Measurements from ENCODE around the gene CFAP58. TPM values are rescaled to one million over a fixed set of nuclear protein-coding genes. Genes with fewer than 3 reads are reported as not detected.

The CFAP58 gene
- total and polyA plus RNA-seq, 7 experiments from 2014 or later = 0.17 TPM; not detected in 6

- Mint-ChIP-seq H3K36me3 (peaks cover 0 to 9% (median 0%) of the 10 kb centered on the region in 5 donors), H3K9me3 (peaks cover 0 to 9% (median 3%) of the 10 kb centered on the region in 11 donors), H3K4me1 (peaks cover 13 to 36% (median 23%) of the 10 kb centered on the region in 7 donors), H3K27me3 (no peaks in the 10 kb centered on the region), H3K4me3 (no peak overlapping the region), H3K27ac (no peak overlapping the region)
- Histone ChIP-seq H3K27ac (ENCODE audit: low read depth, low read length) (no peak overlapping the region), H3K4me1 (ENCODE audit: control insufficient read depth in 2 of 2, insufficient read depth in 2 of 2, low read length in 2 of 2) (peaks cover 10 to 11% of the 10 kb centered on the region in 2 donors), H3K27me3 (ENCODE audit: control insufficient read depth in 2 of 2, insufficient read depth in 2 of 2, low read length in 2 of 2) (no peaks in the 10 kb centered on the region), H3K36me3 (ENCODE audit: control insufficient read depth in 2 of 3, insufficient read depth in 3 of 3, low read length in 3 of 3) (no peaks in the 10 kb centered on the region), H3K4me3 (ENCODE audit: low read length) (no peak overlapping the region), H3K9me3 (ENCODE audit: control insufficient read depth in 2 of 3, low read length in 3 of 3) (no peaks in the 10 kb centered on the region)
- DNase-seq (no peak), ATAC-seq (no peak)
- ChIA-PET POLR2A (interaction anchor here (1.5 to 2.0 kb wide), 2 partner anchors 10 to 41 kb away, joined by 7 to 10 read pairs; partner anchors contain the start of gene ITPRIP), CTCF (interaction anchor here (1.7 to 10.9 kb wide), 4 partner anchors 27 to 57 kb away, joined by 4 to 259 read pairs (median 125); no protein-coding TSS in a partner anchor)
- intact Hi-C loops (cut with micrococcal nuclease) = no loop called here
Observed at GRCh38 chr10:104348601-104349000, 5.0 kb upstream of the CFAP58 start.

DNA sequence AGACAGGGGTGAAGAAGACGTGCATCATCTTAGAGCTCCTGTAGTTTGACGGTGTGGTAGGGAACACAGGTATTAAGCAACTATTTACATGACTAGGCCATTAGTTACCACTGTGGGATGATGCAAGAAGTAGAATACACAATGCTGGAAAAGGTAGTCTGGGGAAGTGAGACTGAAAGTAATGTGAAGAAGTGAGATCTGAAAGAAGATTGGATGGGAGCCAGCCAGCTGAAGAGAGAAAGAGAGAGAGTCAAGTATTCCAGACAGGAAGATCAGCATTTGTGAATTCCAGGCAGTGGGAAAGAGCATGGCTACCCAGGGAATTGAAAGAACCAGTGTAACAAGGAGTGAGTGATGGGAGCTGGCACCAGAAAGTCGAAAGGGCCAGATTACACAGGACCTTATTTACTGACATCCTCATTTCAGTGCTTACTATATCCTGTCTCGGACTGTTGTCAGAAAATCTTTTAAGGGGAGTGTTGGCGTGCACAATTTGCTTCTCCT is 4.0 kb upstream of the CFAP58 start:
- H3K4me1 ChIP-seq (ENCODE audit: control insufficient read depth in 2 of 2, insufficient read depth in 2 of 2, low read length in 2 of 2) = peaks cover 15 to 16% of the 10 kb centered on the region in 2 donors
- Mint-ChIP-seq H3K36me3 (peaks cover 0 to 9% (median 0%) of the 10 kb centered on the region in 5 donors), H3K27ac (no peak overlapping the region), H3K4me3 (no peak overlapping the region), H3K27me3 (no peaks in the 10 kb centered on the region), H3K4me1 (peaks cover 13 to 36% (median 23%) of the 10 kb centered on the region in 7 donors), H3K9me3 (peaks cover 0 to 9% (median 3%) of the 10 kb centered on the region in 11 donors)
- H3K36me3 ChIP-seq (ENCODE audit: control insufficient read depth in 2 of 3, insufficient read depth in 3 of 3, low read length in 3 of 3) = no peaks in the 10 kb centered on the region
- H3K4me3 ChIP-seq (ENCODE audit: low read length) = no peak overlapping the region
- POLR2A ChIA-PET = interaction anchor here (1.5 to 3.4 kb wide), 2 partner anchors 11 to 43 kb away, joined by 10 to 19 read pairs; partner anchors contain the start of gene ITPRIP
- CTCF ChIA-PET = interaction anchor here (0.9 to 10.9 kb wide), 9 partner anchors 12 to 682 kb away, joined by 3 to 259 read pairs (median 24); partner anchors contain the start of gene ITPRIP
- no peaks in the 10 kb centered on the region for H3K9me3 ChIP-seq (ENCODE audit: control insufficient read depth in 2 of 3, low read length in 3 of 3)
- no peaks in the 10 kb centered on the region for H3K27me3 ChIP-seq (ENCODE audit: control insufficient read depth in 2 of 2, insufficient read depth in 2 of 2, low read length in 2 of 2)
- DNase-seq (no peak), ATAC-seq (peak; percentile 15)
- intact Hi-C loops (cut with micrococcal nuclease) = loop anchor here (1.0 to 5.0 kb wide), 7 partner anchors 11 to 432 kb away; partner anchors contain the start of genes ITPRIP (in 1 of the 2), SFR1 (in 1 of the 2) and STN1 (in 1 of the 2)
- no peak overlapping the region for H3K27ac ChIP-seq (ENCODE audit: low read depth, low read length)

DNA sequence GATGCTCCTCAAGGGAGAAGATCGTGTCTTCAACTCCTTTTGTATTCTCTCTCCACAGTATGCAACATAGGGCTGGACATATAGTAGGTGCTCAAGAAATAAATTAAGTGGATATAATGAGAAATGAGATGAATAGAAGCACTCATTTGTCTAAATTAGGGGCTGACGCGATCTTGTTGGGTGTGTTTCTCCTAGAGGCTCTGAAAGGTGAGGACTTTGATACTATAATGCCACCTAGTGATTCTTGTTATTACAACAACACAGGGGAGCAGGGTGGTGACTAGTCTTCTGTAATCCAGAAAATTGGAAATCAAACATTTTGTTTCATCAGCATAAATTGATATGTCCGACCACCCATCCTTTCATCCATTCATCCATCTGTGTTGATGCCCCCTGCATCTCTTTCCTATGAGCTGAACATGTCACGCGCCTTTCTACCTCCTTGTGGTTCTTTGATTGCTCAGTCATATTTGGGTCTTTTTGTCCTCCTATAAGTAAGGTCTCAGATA is 3.5 kb upstream of the CFAP58 start:
- H3K9me3 ChIP-seq (ENCODE audit: control insufficient read depth in 2 of 3, low read length in 3 of 3) = no peaks in the 10 kb centered on the region
- Mint-ChIP-seq H3K27ac (no peak overlapping the region), H3K9me3 (peaks cover 0 to 9% (median 3%) of the 10 kb centered on the region in 11 donors), H3K36me3 (peaks cover 0 to 8% (median 0%) of the 10 kb centered on the region in 5 donors), H3K4me1 (peaks cover 13 to 36% (median 23%) of the 10 kb centered on the region in 7 donors), H3K27me3 (no peaks in the 10 kb centered on the region), H3K4me3 (no peak overlapping the region)
- peak in 7 of 9 donors; percentile 60 to 79 (median 74) for DNase-seq
- H3K4me3 ChIP-seq (ENCODE audit: low read length) = no peak overlapping the region
- no peaks in the 10 kb centered on the region for H3K36me3 ChIP-seq (ENCODE audit: control insufficient read depth in 2 of 3, insufficient read depth in 3 of 3, low read length in 3 of 3)
- H3K27ac ChIP-seq (ENCODE audit: low read depth, low read length) = no peak overlapping the region
- peaks cover 15 to 16% of the 10 kb centered on the region in 2 donors for H3K4me1 ChIP-seq (ENCODE audit: control insufficient read depth in 2 of 2, insufficient read depth in 2 of 2, low read length in 2 of 2)
- intact Hi-C loops (cut with micrococcal nuclease) = loop anchor here (1.0 to 5.0 kb wide), 7 partner anchors 12 to 433 kb away; partner anchors contain the start of genes ITPRIP (in 1 of the 2), SFR1 (in 1 of the 2) and STN1 (in 1 of the 2)
- ChIA-PET CTCF (interaction anchor here (0.7 to 10.9 kb wide), 15 partner anchors 9 to 683 kb away, joined by 3 to 259 read pairs (median 9); partner anchors contain the start of gene ITPRIP), POLR2A (interaction anchor here (1.5 to 3.4 kb wide), 4 partner anchors 12 to 44 kb away, joined by 4 to 19 read pairs (median 10); partner anchors contain the start of gene ITPRIP)
- peak; percentile 68 for ATAC-seq
- no peaks in the 10 kb centered on the region for H3K27me3 ChIP-seq (ENCODE audit: control insufficient read depth in 2 of 2, insufficient read depth in 2 of 2, low read length in 2 of 2)

DNA sequence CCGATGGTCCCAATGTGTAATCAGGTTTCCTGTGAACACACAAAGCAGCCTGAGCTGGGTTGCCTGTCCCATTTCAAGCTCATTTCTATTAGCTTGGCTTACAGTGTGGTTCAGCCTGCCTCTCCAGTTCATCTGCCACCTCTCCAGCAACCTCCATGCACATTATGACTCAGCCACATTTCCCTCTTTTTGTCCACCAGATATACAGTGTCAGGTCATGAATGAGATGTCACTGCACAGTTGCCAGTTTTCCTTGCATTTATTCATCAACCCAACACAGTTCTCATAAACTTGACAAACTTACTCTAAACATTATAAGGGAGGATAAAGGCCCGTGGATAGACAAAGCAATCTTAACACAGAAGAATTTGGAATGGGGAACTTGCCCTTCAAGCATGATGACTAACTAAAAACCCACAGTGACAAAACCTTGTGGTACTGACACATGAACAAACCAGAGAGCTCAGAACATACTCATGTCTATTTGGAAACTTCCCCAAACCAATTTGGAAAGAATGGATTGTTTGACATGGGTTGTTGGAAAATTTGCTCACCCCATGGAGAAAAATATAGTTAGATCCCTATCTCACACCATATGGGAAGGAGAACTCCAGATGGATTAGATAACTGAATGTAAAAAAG is 2.5 kb upstream of the CFAP58 start:
- intact Hi-C loops (cut with micrococcal nuclease) = loop anchor here (5.0 kb wide), 2 partner anchors 229 to 434 kb away; partner anchors contain the start of genes SFR1 (in 1 of the 2) and STN1 (in 1 of the 2)
- Mint-ChIP-seq H3K4me3 (peak overlapping the region in 1 of 10 donors; percentile 65), H3K27me3 (no peaks in the 10 kb centered on the region), H3K36me3 (no peaks in the 10 kb centered on the region), H3K4me1 (peaks cover 6 to 26% (median 15%) of the 10 kb centered on the region in 7 donors), H3K27ac (peak overlapping the region in 3 of 9 donors; percentile 6 to 75 (median 28)), H3K9me3 (peaks cover 0 to 2% (median 0%) of the 10 kb centered on the region in 11 donors)
- peak; percentile 34 for ATAC-seq
- Histone ChIP-seq H3K27me3 (ENCODE audit: control insufficient read depth in 2 of 2, insufficient read depth in 2 of 2, low read length in 2 of 2) (no peaks in the 10 kb centered on the region), H3K4me1 (ENCODE audit: control insufficient read depth in 2 of 2, insufficient read depth in 2 of 2, low read length in 2 of 2) (peaks cover 13% of the 10 kb centered on the region in 2 donors), H3K4me3 (ENCODE audit: low read length) (no peak overlapping the region), H3K9me3 (ENCODE audit: control insufficient read depth in 2 of 3, low read length in 3 of 3) (no peaks in the 10 kb centered on the region), H3K27ac (ENCODE audit: low read depth, low read length) (no peak overlapping the region), H3K36me3 (ENCODE audit: control insufficient read depth in 2 of 3, insufficient read depth in 3 of 3, low read length in 3 of 3) (no peaks in the 10 kb centered on the region)
- DNase-seq = no peak
- ChIA-PET POLR2A (interaction anchor here (0.6 to 3.4 kb wide), 7 partner anchors 13 to 59 kb away, joined by 3 to 19 read pairs (median 4); partner anchors contain the start of gene ITPRIP), CTCF (interaction anchor here (0.6 to 10.9 kb wide), 19 partner anchors 10 to 845 kb away, joined by 3 to 259 read pairs (median 7); partner anchors contain the start of gene ITPRIP)

DNA sequence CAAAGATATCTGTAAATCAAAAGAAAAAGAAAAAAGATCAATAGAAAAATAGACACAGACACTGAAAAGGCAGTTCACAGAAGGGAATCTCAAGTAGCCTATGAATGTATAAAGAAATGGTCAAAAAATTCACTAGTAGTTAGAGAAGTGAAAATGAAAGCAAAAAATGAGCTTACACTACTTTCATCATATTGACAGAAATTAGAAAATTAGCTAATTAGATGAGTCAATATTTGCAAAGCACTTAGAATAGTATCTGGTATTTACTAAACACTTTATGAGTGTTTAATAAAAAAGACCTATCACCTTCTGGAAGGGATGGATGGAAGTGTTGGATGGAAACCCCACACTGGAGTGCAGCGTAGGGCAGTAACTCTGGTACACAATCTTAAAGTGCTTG is 1.7 kb upstream of the CFAP58 start:
- H3K36me3 ChIP-seq (ENCODE audit: control insufficient read depth in 2 of 3, insufficient read depth in 3 of 3, low read length in 3 of 3) = no peaks in the 10 kb centered on the region
- peak overlapping the region in 3 of 9 donors; percentile 28 to 75 (median 59) for H3K27ac Mint-ChIP-seq
- peak overlapping the region in 2 of 10 donors; percentile 37 to 67 for H3K4me3 Mint-ChIP-seq
- no peaks in the 10 kb centered on the region for H3K27me3 Mint-ChIP-seq
- ChIA-PET CTCF (interaction anchor here (0.6 to 10.9 kb wide), 14 partner anchors 14 to 846 kb away, joined by 3 to 259 read pairs (median 8); partner anchors contain the start of gene ITPRIP), POLR2A (interaction anchor here (0.6 to 3.4 kb wide), 5 partner anchors 14 to 46 kb away, joined by 3 to 19 read pairs (median 5); partner anchors contain the start of gene ITPRIP)
- H3K4me1 ChIP-seq (ENCODE audit: control insufficient read depth in 2 of 2, insufficient read depth in 2 of 2, low read length in 2 of 2) = peaks cover 11% of the 10 kb centered on the region in 2 donors
- H3K9me3 ChIP-seq (ENCODE audit: control insufficient read depth in 2 of 3, low read length in 3 of 3) = no peaks in the 10 kb centered on the region
- no peak for DNase-seq
- ATAC-seq = no peak
- intact Hi-C loops (cut with micrococcal nuclease) = loop anchor here (2.0 to 5.0 kb wide), 3 partner anchors 229 to 435 kb away; partner anchors contain the start of genes SFR1 (in 2 of the 2) and STN1 (in 1 of the 2)
- no peaks in the 10 kb centered on the region for H3K36me3 Mint-ChIP-seq
- H3K4me3 ChIP-seq (ENCODE audit: low read length) = peak overlapping the region; percentile 24
- H3K27ac ChIP-seq (ENCODE audit: low read depth, low read length) = no peak overlapping the region
- H3K4me1 Mint-ChIP-seq = peaks cover 4 to 22% (median 10%) of the 10 kb centered on the region in 7 donors
- no peaks in the 10 kb centered on the region for H3K27me3 ChIP-seq (ENCODE audit: control insufficient read depth in 2 of 2, insufficient read depth in 2 of 2, low read length in 2 of 2)
- H3K9me3 Mint-ChIP-seq = peaks cover 0 to 2% (median 0%) of the 10 kb centered on the region in 11 donors

DNA sequence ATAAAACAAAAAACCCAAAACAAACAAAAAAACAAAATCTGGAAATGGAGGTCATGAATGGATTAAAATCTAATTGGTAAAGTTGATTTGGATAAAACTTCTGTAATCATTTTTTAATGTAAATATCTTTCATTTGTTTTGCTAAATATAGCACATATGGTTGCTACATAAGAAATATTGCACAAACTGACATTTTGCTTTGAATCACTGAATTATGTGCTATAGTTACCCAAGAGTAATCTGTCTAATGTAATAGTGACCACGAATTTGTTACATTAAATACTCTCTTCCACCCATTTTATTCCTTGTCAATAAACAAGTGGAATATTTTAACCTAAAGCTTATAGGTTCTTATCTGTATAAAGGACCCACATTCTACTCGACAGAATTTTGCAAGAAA is 6.2 kb downstream of the CFAP58 start:
- no peak for DNase-seq
- POLR2A ChIA-PET = no interaction called here
- intact Hi-C loops (cut with micrococcal nuclease) = no loop called here
- H3K27ac ChIP-seq (ENCODE audit: low read depth, low read length) = no peak overlapping the region
- Mint-ChIP-seq H3K27ac (no peak overlapping the region), H3K9me3 (peaks cover 0 to 7% (median 0%) of the 10 kb centered on the region in 11 donors), H3K4me1 (peaks cover 0 to 7% (median 0%) of the 10 kb centered on the region in 7 donors), H3K36me3 (peaks cover 0 to 6% (median 4%) of the 10 kb centered on the region in 5 donors), H3K27me3 (peaks cover 0 to 13% (median 12%) of the 10 kb centered on the region in 5 donors), H3K4me3 (no peak overlapping the region)
- no peaks in the 10 kb centered on the region for H3K27me3 ChIP-seq (ENCODE audit: control insufficient read depth in 2 of 2, insufficient read depth in 2 of 2, low read length in 2 of 2)
- no peaks in the 10 kb centered on the region for H3K36me3 ChIP-seq (ENCODE audit: control insufficient read depth in 2 of 3, insufficient read depth in 3 of 3, low read length in 3 of 3)
- H3K9me3 ChIP-seq (ENCODE audit: control insufficient read depth in 2 of 3, low read length in 3 of 3) = no peaks in the 10 kb centered on the region
- CTCF ChIA-PET = no interaction called here
- no peaks in the 10 kb centered on the region for H3K4me1 ChIP-seq (ENCODE audit: control insufficient read depth in 2 of 2, insufficient read depth in 2 of 2, low read length in 2 of 2)
- ATAC-seq = no peak
- no peak overlapping the region for H3K4me3 ChIP-seq (ENCODE audit: low read length)

All from naive thymus-derived CD4-positive, alpha-beta T cell (primary cell).